ENCODE measurements around the gene PDE6D.

The PDE6D gene

GRCh38 chr2:231704017-231704416, 77.1 kb downstream of the PDE6D start:
- no peak for DNase-seq

GRCh38 chr2:231701456-231702373, 79.4 kb downstream of the PDE6D start:
- no peak for DNase-seq

GRCh38 chr2:231699006-231699405, 82.1 kb downstream of the PDE6D start:
- DNase-seq = no peak

- no peak for DNase-seq
Observed at GRCh38 chr2:231696004-231696367, 85.1 kb downstream of the PDE6D start.

- no peak for DNase-seq
Observed at GRCh38 chr2:231693956-231694355, 87.1 kb downstream of the PDE6D start.

- no peak for DNase-seq
Observed at GRCh38 chr2:231692847-231693246, 88.2 kb downstream of the PDE6D start.

GRCh38 chr2:231691251-231691772, 89.8 kb downstream of the PDE6D start:
- no peak for DNase-seq

GRCh38 chr2:231689124-231689893, 91.8 kb downstream of the PDE6D start:
- DNase-seq = no peak

- no peak for DNase-seq
Observed at GRCh38 chr2:231688719-231689118, 92.4 kb downstream of the PDE6D start.

- DNase-seq = no peak
Observed at GRCh38 chr2:231687961-231688360, 93.1 kb downstream of the PDE6D start.

- peak; percentile 75 to 78 for DNase-seq
Observed at GRCh38 chr2:231687133-231687852, 93.8 kb downstream of the PDE6D start.

- DNase-seq = no peak
Observed at GRCh38 chr2:231686192-231687100, 94.6 kb downstream of the PDE6D start.

GRCh38 chr2:231685349-231686191, 95.5 kb downstream of the PDE6D start:
- DNase-seq = no peak

GRCh38 chr2:231684314-231685223, 96.5 kb downstream of the PDE6D start:
- DNase-seq = no peak

GRCh38 chr2:231683292-231684235, 97.5 kb downstream of the PDE6D start:
- DNase-seq = no peak

GRCh38 chr2:231682603-231683291, 98.3 kb downstream of the PDE6D start:
- DNase-seq = no peak
